HepG2 (cell line): ENCODE data around the gene YWHAB. TPM values are rescaled to one million over a fixed set of nuclear protein-coding genes. Genes with fewer than 3 reads are reported as not detected.

Experiments
- ATAC-seq: fragments of 200-7000 bp; cut with Tn5 transposase; 3 replicates; pipeline ENCODE4 v1.9.1; 2020; ENCODE audit warnings: mild to moderate bottlenecking, moderate library complexity
- BruUV-seq: library from RNA; stranded (reverse); fragments of 400-500 nt; replicated peaks from 2 replicates; lab custom pipeline; 2021; lab: Mats Ljungman, UMichigan
- CTCF ChIA-PET: fragments of 300-600 bp; formaldehyde crosslinking; extraction: SDS; loops from one replicate; lab custom pipeline; 2021; ENCODE audit warnings: low total read pairs, inconsistent platforms, low intra/inter-chr PET ratio; lab: Yijun Ruan, JAX
- POLR2A ChIA-PET: fragments of 350-600 bp; sonication (Branson Sonifier 250); formaldehyde crosslinking; loops from one replicate; lab custom pipeline; 2020; ENCODE audit warnings: antibody characterized with exemption, inconsistent platforms; lab: Yijun Ruan, JAX
- DNase-seq: peaks from one replicate; pipeline ENCODE4 v3.0.0-alpha.2; 2015; ENCODE audit warnings: low spot score
- FAIRE-seq: peaks from 3 replicates; lab custom pipeline; 2011; peaks lifted over from hg19 to GRCh38; lab: Jason Lieb, UNC
- H2AFZ ChIP-seq: one replicate; pipeline ENCODE4 v1.6.1; 2011; ENCODE audit warnings: low read length, inconsistent platforms
- H3K27ac ChIP-seq: fragments of 300-600 bp; 3 replicates; pipeline ENCODE4 v1.8.0; 2011; ENCODE audit warnings: mixed run types, mild to moderate bottlenecking, mixed read lengths, low read length, inconsistent platforms; ENCODE audit not compliant: insufficient read depth; ENCODE audit errors: extremely low read length
- H3K27me3 ChIP-seq, 2 experiments: fragments of 200-600 bp in 1 of 2; 2 replicates in 1 of 2; 3 replicates in 1 of 2; pipeline versions ENCODE4 v1.6.0 to v1.8.0; 2011; ENCODE audit warnings: low read length in 2 of 2, mild to moderate bottlenecking in 2 of 2, moderate library complexity in 2 of 2, inconsistent platforms in 1 of 2; ENCODE audit not compliant: insufficient read depth in 2 of 2, control insufficient read depth in 1 of 2
- H3K36me3 ChIP-seq, 2 experiments: fragments of 200-600 bp in 1 of 2; replicated peaks in 1 of 2; 2 replicates in 1 of 2; 3 replicates in 1 of 2; pipeline versions ENCODE4 v1.5.1 to v1.8.0; 2011; ENCODE audit warnings: low read length in 2 of 2, inconsistent platforms in 1 of 2; ENCODE audit not compliant: insufficient read depth in 2 of 2, control insufficient read depth in 1 of 2
- H3K4me1 ChIP-seq: 2 replicates; pipeline ENCODE4 v1.5.1; 2012; ENCODE audit warnings: low read length, inconsistent platforms; ENCODE audit not compliant: insufficient read depth
- H3K4me2 ChIP-seq: 2 replicates; pipeline ENCODE4 v1.6.0; 2011; ENCODE audit warnings: low read depth, low read length, inconsistent platforms
- H3K4me3 ChIP-seq, 3 experiments: fragments of 200-600 bp in 1 of 3; sonication (generic), shearing (Covaris generic) in 1 of 3; replicated peaks in 1 of 3; 2 replicates each; pipeline ENCODE4 v1.5.1; 2011 to 2016; ENCODE audit warnings: low read length in 3 of 3, inconsistent platforms in 2 of 3, low read depth in 2 of 3, mild to moderate bottlenecking in 2 of 3, control low read depth in 1 of 3, mixed read lengths in 1 of 3; ENCODE audit not compliant: insufficient read depth in 1 of 3
- H3K79me2 ChIP-seq: one replicate; pipeline ENCODE4 v1.6.1; 2011; ENCODE audit warnings: low read length, inconsistent platforms; ENCODE audit not compliant: insufficient read depth
- H3K9ac ChIP-seq: 2 replicates; pipeline ENCODE4 v1.6.0; 2011; ENCODE audit warnings: mild to moderate bottlenecking, low read depth, low read length, inconsistent platforms; ENCODE audit not compliant: insufficient read depth
- H3K9me3 ChIP-seq: 2 replicates; pipeline ENCODE4 v1.5.1; 2012; ENCODE audit warnings: mild to moderate bottlenecking, low read length
- H4K20me1 ChIP-seq: 2 replicates; pipeline ENCODE4 v1.6.0; 2011; ENCODE audit warnings: inconsistent platforms, mild to moderate bottlenecking, low read length, moderate library complexity; ENCODE audit not compliant: insufficient read depth
- CHD2 ChIP-seq: IDR thresholded peaks from 2 replicates; pipeline ENCODE4 v1.6.1; 2011; ENCODE audit warnings: low read depth, low read length, improper control_type of control experiment
- FOXA1 ChIP-seq, 2 experiments: fragments of 450-650 bp in 1 of 2; sonication (generic) in 1 of 2; formaldehyde crosslinking in 1 of 2; IDR thresholded peaks; 2 replicates each; pipeline versions ENCODE4 v1.4.0 to v1.6.1; 2016 to 2020; ENCODE audit warnings: missing genetic modification reagents in 1 of 2
- MAFF ChIP-seq: IDR thresholded peaks from 2 replicates; pipeline ENCODE4 v1.6.1; 2011; ENCODE audit warnings: low read depth, low read length, improper control_type of control experiment
- MAFK ChIP-seq, 2 experiments: IDR thresholded peaks in 1 of 2; conservative IDR thresholded peaks in 1 of 2; 2 replicates each; pipeline ENCODE4 v1.6.1; 2011; ENCODE audit warnings: improper control_type of control experiment in 2 of 2, low read length in 2 of 2
- ZBTB4 ChIP-seq: sonication (generic); formaldehyde crosslinking; IDR thresholded peaks from 2 replicates; pipeline ENCODE4 v1.4.0; 2020; ENCODE audit warnings: missing genetic modification reagents, mild to moderate bottlenecking, borderline replicate concordance
- ZC3H4 ChIP-seq: sonication (generic); formaldehyde crosslinking; IDR thresholded peaks from 2 replicates; pipeline ENCODE4 v1.4.0; 2020; ENCODE audit warnings: missing genetic modification reagents, borderline replicate concordance
- ZNF382 ChIP-seq: sonication (generic); formaldehyde crosslinking; IDR thresholded peaks from 2 replicates; pipeline ENCODE4 v1.5.0; 2020; ENCODE audit warnings: missing genetic modification reagents, mild to moderate bottlenecking, borderline replicate concordance
- WGBS: methylation state at CpG from one replicate; pipeline ENCODE4 v1.1.6; 2017; ENCODE audit warnings: low lambda C conversion rate; 5-methylcytosine and 5-hydroxymethylcytosine counted together
- in situ Hi-C: cut with HindIII; loops from 2 replicates; pipeline ENCODE4 v1.10.0; 2017; ENCODE audit warnings: low pct_unique_long_range_greater_than_20kb; ENCODE audit not compliant: extremely low pct_ligation_motif_present
- intact Hi-C: fragments of 100-400 bp; cut with micrococcal nuclease; formaldehyde crosslinking; loops from one replicate; pipeline ENCODE4 v1.10.0; 2022; ENCODE audit not compliant: unreplicated experiment
- polyA plus RNA-seq, 8 experiments: library from polyadenylated mRNA; depleted of rRNA in 3 of 8; stranded (reverse) in 7 of 8; unstranded in 1 of 8; fragments of >200 nt; fragmentation: Illumina TruSeq in 4 of 8; extraction: Trizol in 4 of 8; gene quantifications; 2 replicates each; pipeline versions ENCODE4 v1.2.1 to v1.2.3, GENCODE V29; 2011 to 2016; ENCODE audit warnings: low read depth in 4 of 8, missing spikeins in 1 of 8, mixed read lengths in 1 of 8; ENCODE audit not compliant: insufficient read depth in 1 of 8
- total RNA-seq, 5 experiments: library from RNA; depleted of rRNA; stranded (reverse); fragments of >200 nt; fragmentation: Illumina TruSeq; extraction: Trizol; gene quantifications; 2 replicates each; pipeline ENCODE4 v1.2.3, GENCODE V29; 2016; ENCODE audit warnings: low read depth in 1 of 5

Gene YWHAB
- total and polyA plus RNA-seq, 2 of the 13 experiments (the other 11 are each of a cell fraction or from before 2014, with no cell fraction given), result 77.2 to 121 TPM

- FAIRE-seq (no peak), ATAC-seq (no peak)
- Histone ChIP-seq H3K79me2 (no peaks in the 10 kb centered on the region), H3K27me3 (peaks cover 0 to 10% of the 10 kb centered on the region in 2 experiments; a peak in 2 of 5 replicates), H2AFZ (no peak overlapping the region), H3K4me3 (no peak overlapping the region)
- POLR2A ChIA-PET, result no interaction called here
- BruUV-seq, result no TSS peak
- WGBS, result 1% methylated on average over 3 of the region's 3 CpGs
- intact Hi-C loops (no loop called here), in situ Hi-C loops (no loop called here)
- TF ChIP-seq ZBTB4 (CRISPR knock-in tag) (no peak), ZC3H4 (CRISPR knock-in tag) (no peak), MAFF (peak; percentile 24; the same call in 1 of the 2 replicates), ZNF382 (CRISPR knock-in tag) (no peak), MAFK (conservative IDR thresholded peaks at IDR 0.05 in 1 of 2, IDR thresholded peaks at IDR 0.05 in 1 of 2; ENCODE audit: low read length in 2 of 2) (peak in 1 of 2 experiments; percentile 13; a peak in 2 of 4 replicates), CHD2 (no peak), FOXA1 (IDR thresholded peaks at IDR 0.05) (no peak), FOXA1 (CRISPR knock-in tag; IDR thresholded peaks at IDR 0.05) (no peak)
- TF ChIP-seq, all 625 proteins: peak for 2
- Histone ChIP-seq H3K36me3 (no peaks in the 10 kb centered on the region), H3K4me2 (no peak overlapping the region), H3K9ac (no peak overlapping the region), H3K9me3 (no peaks in the 10 kb centered on the region), H4K20me1 (no peaks in the 10 kb centered on the region), H3K4me1 (peaks cover 6% of the 10 kb centered on the region; the same call in 1 of the 2 replicates), H3K27ac (no peak overlapping the region)
- CTCF ChIA-PET, result interaction anchor here (0.9 kb wide), 1 partner anchor 50 kb away, joined by 3 read pairs; no protein-coding TSS in a partner anchor
- DNase-seq, result no peak
Observed at GRCh38 chr20:44850272-44850671, 35.2 kb upstream of the YWHAB start.
